K562 (cell line): Measurements from ENCODE around the gene NXF1. TPM values are rescaled to one million over a fixed set of nuclear protein-coding genes. Genes with fewer than 3 reads are reported as not detected.

Experiments
- ATF1 ChIP-seq, 2 experiments: fragments of 450-650 bp in 1 of 2; IDR thresholded peaks; 2 replicates each; pipeline ENCODE4 v1.6.1; 2016; ENCODE audit warnings: missing compliant biosample characterization in 1 of 2, missing genetic modification characterization in 1 of 2
- ETV6 ChIP-seq, 3 experiments: fragments of 150-350 bp in 1 of 3; sonication (generic) in 1 of 3; formaldehyde crosslinking in 1 of 3; IDR thresholded peaks; 2 replicates each; pipeline versions ENCODE4 v1.6.1 to v1.8.0; 2014 to 2022; ENCODE audit warnings: borderline replicate concordance in 2 of 3, low read depth in 2 of 3, antibody characterized with exemption in 1 of 3, low read length in 1 of 3, mild to moderate bottlenecking in 1 of 3, missing genetic modification reagents in 1 of 3
- GATAD2B ChIP-seq: fragments of 450-650 bp; IDR thresholded peaks from 2 replicates; pipeline ENCODE4 v1.6.1; 2017; ENCODE audit warnings: mild to moderate bottlenecking, borderline replicate concordance
- L3MBTL2 ChIP-seq: fragments of 450-650 bp; IDR thresholded peaks from 2 replicates; pipeline ENCODE4 v1.6.1; 2016; ENCODE audit warnings: mild to moderate bottlenecking, moderate library complexity
- LEF1 ChIP-seq: fragments of 450-650 bp; IDR thresholded peaks from 2 replicates; pipeline ENCODE4 v1.6.1; 2016; ENCODE audit warnings: mild to moderate bottlenecking
- MEIS2 ChIP-seq: fragments of 450-650 bp; IDR thresholded peaks from 2 replicates; pipeline ENCODE4 v1.6.1; 2014; ENCODE audit warnings: mild to moderate bottlenecking; ENCODE audit not compliant: partially characterized antibody
- MITF ChIP-seq: IDR thresholded peaks from 2 replicates; pipeline ENCODE4 v1.6.1; 2014; ENCODE audit warnings: antibody characterized with exemption
- MYC ChIP-seq, 2 experiments: fragments of 250-450 bp in 1 of 2; sonication (Bioruptor Pico) in 1 of 2; IDR thresholded peaks; 2 replicates each; pipeline versions ENCODE4 v1.5.1 to v1.6.1; 2012 to 2021; ENCODE audit warnings: low read depth in 2 of 2, borderline replicate concordance in 1 of 2, improper control_type of control experiment in 1 of 2, low read length in 1 of 2, mild to moderate bottlenecking in 1 of 2, moderate library complexity in 1 of 2
- NCOR1 ChIP-seq: fragments of 450-650 bp; IDR thresholded peaks from 2 replicates; pipeline ENCODE4 v1.6.1; 2016; ENCODE audit warnings: mild to moderate bottlenecking, moderate library complexity
- PHB ChIP-seq: fragments of 250-450 bp; sonication (Bioruptor Pico); IDR thresholded peaks from 2 replicates; pipeline ENCODE4 v1.5.0; 2021
- PHF21A ChIP-seq: fragments of 450-650 bp; IDR thresholded peaks from 2 replicates; pipeline ENCODE4 v1.6.1; 2017; ENCODE audit warnings: low read depth, borderline replicate concordance
- RBFOX2 ChIP-seq: fragments of 200-400 bp; formaldehyde crosslinking; IDR thresholded peaks from 2 replicates; pipeline ENCODE4 v1.6.1; 2017; ENCODE audit warnings: low read depth, mild to moderate bottlenecking, low read length, moderate library complexity
- THAP7 ChIP-seq: fragments of 250-450 bp; sonication (Bioruptor Pico); IDR thresholded peaks from 2 replicates; pipeline ENCODE4 v1.5.0; 2021
- TSC22D4 ChIP-seq: fragments of 450-650 bp; IDR thresholded peaks from 2 replicates; pipeline ENCODE4 v1.6.1; 2016; ENCODE audit warnings: missing genetic modification characterization, missing biosample characterization, control low read depth
- ZBTB2 ChIP-seq: fragments of 450-650 bp; IDR thresholded peaks from 2 replicates; pipeline ENCODE4 v1.6.1; 2016; ENCODE audit warnings: antibody characterized with exemption
- ZNF318 ChIP-seq, 2 experiments: fragments of 450-650 bp; IDR thresholded peaks; 2 replicates each; pipeline ENCODE4 v1.6.1; 2016; ENCODE audit warnings: mild to moderate bottlenecking in 2 of 2, borderline replicate concordance in 1 of 2, low read depth in 1 of 2, moderate library complexity in 1 of 2
- polyA plus RNA-seq, 8 experiments: library from polyadenylated mRNA; depleted of rRNA in 4 of 8; stranded (reverse) in 5 of 8; unstranded in 3 of 8; fragments of >200 nt; fragmentation: Nextera tagmentation in 2 of 8; fragmentation: Illumina TruSeq in 1 of 8; extraction: Ambion mirVana in 2 of 8; extraction: Trizol in 1 of 8; gene quantifications; 2 replicates each; pipeline versions ENCODE4 v1.2.1 to v1.2.3, GENCODE V29; 2011 to 2014; ENCODE audit warnings: inconsistent platforms in 1 of 8, missing spikeins in 1 of 8
- total RNA-seq, 7 experiments: library from RNA; depleted of rRNA in 6 of 7; stranded (reverse); fragments of >200 nt in 6 of 7; fragmentation: Illumina TruSeq in 2 of 7; extraction: Trizol in 2 of 7; gene quantifications; 2 replicates each; pipeline versions ENCODE4 v1.2.1 to v1.2.3, GENCODE V29; 2011 to 2021; ENCODE audit warnings: low replicate concordance in 1 of 7

NXF1 gene
- total and polyA plus RNA-seq, 9 of the 15 experiments (the other 6 are each of a cell fraction or from before 2014, with no cell fraction given): 18.1 to 98.3 (median 35.8) TPM

GRCh38 chr11:62792202-62792575 is 13.1 kb downstream of the NXF1 start (continued):
- TF ChIP-seq ZNF318 (IDR thresholded peaks at IDR 0.05; ENCODE audit: borderline replicate concordance in 1 of 2, low read depth in 1 of 2) (0 out of 4 replicates have a peak, but pooled peaks of 1 of the 2 experiments have one; percentile 33), PHF21A (no peak), RBFOX2 (no peak), ETV6 (IDR thresholded peaks at IDR 0.05; ENCODE audit: borderline replicate concordance in 1 of 2, low read depth in 2 of 2, low read length in 1 of 2) (no peak), ETV6 (CRISPR knock-in tag; IDR thresholded peaks at IDR 0.05; ENCODE audit: borderline replicate concordance) (no peak), GATAD2B (no peak), LEF1 (peak; percentile 43; the same call in 1 of the 2 replicates), MEIS2 (peak; percentile 77), ATF1 (CRISPR knock-in tag; IDR thresholded peaks at IDR 0.05) (no peak), ATF1 (tag; IDR thresholded peaks at IDR 0.05) (0 out of 2 replicates have a peak, but pooled peaks have one; percentile 9), PHB (CRISPR knock-in tag) (no peak), L3MBTL2 (no peak), NCOR1 (no peak), ZBTB2 (no peak), MYC (IDR thresholded peaks at IDR 0.05; ENCODE audit: low read depth, low read length) (no peak), MYC (CRISPR knock-in tag; IDR thresholded peaks at IDR 0.05; ENCODE audit: borderline replicate concordance, low read depth) (no peak), TSC22D4 (tag) (no peak), THAP7 (CRISPR knock-in tag) (no peak), MITF (peak; percentile 32; the same call in 1 of the 2 replicates)
